CD4-positive, alpha-beta T cell (primary cell): ENCODE data around the gene TTC27. TPM values are rescaled to one million over a fixed set of nuclear protein-coding genes. Genes with fewer than 3 reads are reported as not detected.

Experiments used
- ATAC-seq: fragments of 200-7000 bp; cut with Tn5 transposase; one replicate; pipeline ENCODE4 v1.10.0; 2022; ENCODE audit warnings: mild to moderate bottlenecking; ENCODE audit not compliant: poor library complexity
- CTCF ChIA-PET: fragments of 350-600 bp; sonication (Branson Sonifier 250); formaldehyde crosslinking; loops from one replicate; lab custom pipeline; 2021; ENCODE audit warnings: antibody characterized with exemption, inconsistent platforms; lab: Charles Lee
- POLR2A ChIA-PET: fragments of 350-600 bp; sonication (Branson Sonifier 250); formaldehyde crosslinking; loops from one replicate; lab custom pipeline; 2021; ENCODE audit warnings: antibody characterized with exemption, inconsistent platforms; lab: Charles Lee
- DNase-seq, 14 experiments: peaks; one replicate each; pipeline ENCODE4 v3.0.0-alpha.2; 2013 to 2020; ENCODE audit warnings: mixed read lengths in 2 of 14
- H3K27ac ChIP-seq, 2 donors: one replicate each; pipeline versions ENCODE4 v1.5.1 to v1.7.0; 2013; ENCODE audit warnings: low read length in 2 of 2, low read depth in 1 of 2, mild to moderate bottlenecking in 1 of 2
- H3K27me3 ChIP-seq, 2 experiments: 1 replicate in 1 of 2; 2 replicates in 1 of 2; pipeline versions ENCODE4 v1.6.1 to v1.7.0; 2013; ENCODE audit warnings: low read length in 2 of 2, control low read depth in 1 of 2, mild to moderate bottlenecking in 1 of 2, moderate library complexity in 1 of 2; ENCODE audit not compliant: insufficient read depth in 2 of 2, control insufficient read depth in 1 of 2
- H3K36me3 ChIP-seq: one replicate; pipeline ENCODE4 v1.6.1; 2013; ENCODE audit warnings: low read length, control low read depth; ENCODE audit not compliant: insufficient read depth
- H3K4me1 ChIP-seq: one replicate; pipeline ENCODE4 v1.6.1; 2013; ENCODE audit warnings: low read length, control low read depth; ENCODE audit not compliant: insufficient read depth
- H3K4me3 ChIP-seq: one replicate; pipeline ENCODE4 v1.5.1; 2013; ENCODE audit warnings: mild to moderate bottlenecking, low read length, moderate library complexity
- H3K9me3 ChIP-seq, 2 experiments: 1 replicate in 1 of 2; 2 replicates in 1 of 2; pipeline versions ENCODE4 v1.6.1 to v1.7.0; 2013; ENCODE audit warnings: low read length in 2 of 2, mild to moderate bottlenecking in 2 of 2, control low read depth in 1 of 2, moderate library complexity in 1 of 2; ENCODE audit not compliant: control insufficient read depth in 1 of 2, insufficient read depth in 1 of 2
- H3K27ac Mint-ChIP-seq: one replicate; pipeline ENCODE4 v1.8.0; 2020; ENCODE audit warnings: mixed read lengths
- H3K27me3 Mint-ChIP-seq: one replicate; pipeline ENCODE4 v1.8.0; 2021; ENCODE audit warnings: mixed read lengths
- H3K36me3 Mint-ChIP-seq: one replicate; pipeline ENCODE4 v1.8.0; 2021; ENCODE audit warnings: low read depth, mixed read lengths
- H3K4me1 Mint-ChIP-seq: one replicate; pipeline ENCODE4 v1.8.0; 2021; ENCODE audit warnings: low read depth, mixed read lengths
- H3K4me3 Mint-ChIP-seq: one replicate; pipeline ENCODE4 v1.8.0; 2020; ENCODE audit warnings: mild to moderate bottlenecking, mixed read lengths
- H3K9me3 Mint-ChIP-seq: one replicate; pipeline ENCODE4 v1.8.0; 2020; ENCODE audit warnings: mixed read lengths
- intact Hi-C, 2 experiments: fragments of 100-400 bp; cut with DNase I in 1 of 2; cut with micrococcal nuclease in 1 of 2; formaldehyde crosslinking; loops; one replicate each; pipeline versions ENCODE4 v1.15.1 to v1.9.0; 2023 to 2025; cut with DNase I, micrococcal nuclease
- total RNA-seq, 174 experiments: library from RNA in 2 of 174; stranded (reverse) in 2 of 174; gene quantifications; one replicate each; pipeline ENCODE4 v1.2.3 and lab custom pipeline; 2021 to 2026
- TF ChIP-seq, protein P1 (sequence below): fragments of 200-600 bp; IDR thresholded peaks from one replicate; pipeline ENCODE4 v1.8.0; 2022; ENCODE audit warnings: antibody characterized with exemption, mild to moderate bottlenecking

Gene TTC27
- total RNA-seq, 2 experiments from 2014 or later: 11.6 to 17.6 TPM

DNA sequence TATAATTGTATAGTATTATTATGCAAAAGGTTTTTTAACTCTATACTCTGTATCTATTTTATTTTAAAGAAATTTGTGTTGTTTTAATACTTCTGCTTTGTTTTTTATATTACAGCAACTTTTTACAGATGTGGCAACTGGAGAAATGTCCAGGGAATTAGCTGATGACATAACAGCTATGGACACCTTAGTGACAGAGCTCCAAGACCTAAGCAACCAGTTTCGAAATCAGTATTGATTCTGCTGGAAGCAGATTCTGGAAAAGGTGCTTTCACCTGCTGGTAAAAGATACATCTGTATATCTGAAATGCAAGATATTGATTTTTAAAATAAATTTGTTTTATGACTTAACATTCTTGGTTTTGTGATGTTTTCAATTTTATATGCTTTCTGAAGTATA, 192.9 kb downstream of the TTC27 start:
- intact Hi-C loops: no loop called here
- Mint-ChIP-seq H3K27ac (no peak overlapping the region), H3K9me3 (no peaks in the 10 kb centered on the region), H3K4me1 (no peaks in the 10 kb centered on the region), H3K27me3 (no peaks in the 10 kb centered on the region), H3K36me3 (peaks cover 68% of the 10 kb centered on the region), H3K4me3 (no peak overlapping the region)
- CTCF ChIA-PET: interaction anchor here (0.6 to 1.2 kb wide), 2 partner anchors 16 to 28 kb away, joined by 3 read pairs; no protein-coding TSS in a partner anchor
- POLR2A ChIA-PET: no interaction called here
- Histone ChIP-seq H3K4me1 (no peaks in the 10 kb centered on the region), H3K4me3 (no peak overlapping the region), H3K36me3 (peaks cover 19% of the 10 kb centered on the region), H3K27ac (no peak overlapping the region), H3K9me3 (no peaks in the 10 kb centered on the region), H3K27me3 (no peaks in the 10 kb centered on the region)
- TF ChIP-seq, protein P1, sequence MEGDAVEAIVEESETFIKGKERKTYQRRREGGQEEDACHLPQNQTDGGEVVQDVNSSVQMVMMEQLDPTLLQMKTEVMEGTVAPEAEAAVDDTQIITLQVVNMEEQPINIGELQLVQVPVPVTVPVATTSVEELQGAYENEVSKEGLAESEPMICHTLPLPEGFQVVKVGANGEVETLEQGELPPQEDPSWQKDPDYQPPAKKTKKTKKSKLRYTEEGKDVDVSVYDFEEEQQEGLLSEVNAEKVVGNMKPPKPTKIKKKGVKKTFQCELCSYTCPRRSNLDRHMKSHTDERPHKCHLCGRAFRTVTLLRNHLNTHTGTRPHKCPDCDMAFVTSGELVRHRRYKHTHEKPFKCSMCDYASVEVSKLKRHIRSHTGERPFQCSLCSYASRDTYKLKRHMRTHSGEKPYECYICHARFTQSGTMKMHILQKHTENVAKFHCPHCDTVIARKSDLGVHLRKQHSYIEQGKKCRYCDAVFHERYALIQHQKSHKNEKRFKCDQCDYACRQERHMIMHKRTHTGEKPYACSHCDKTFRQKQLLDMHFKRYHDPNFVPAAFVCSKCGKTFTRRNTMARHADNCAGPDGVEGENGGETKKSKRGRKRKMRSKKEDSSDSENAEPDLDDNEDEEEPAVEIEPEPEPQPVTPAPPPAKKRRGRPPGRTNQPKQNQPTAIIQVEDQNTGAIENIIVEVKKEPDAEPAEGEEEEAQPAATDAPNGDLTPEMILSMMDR: no peak
- DNase-seq: no peak
- ATAC-seq: no peak

- ChIA-PET CTCF (no interaction called here), POLR2A (no interaction called here)
- DNase-seq: no peak
- Histone ChIP-seq H3K4me1 (no peaks in the 10 kb centered on the region), H3K4me3 (no peak overlapping the region), H3K36me3 (peaks cover 6% of the 10 kb centered on the region), H3K9me3 (peaks cover 0 to 7% of the 10 kb centered on the region in 2 experiments), H3K27me3 (no peaks in the 10 kb centered on the region), H3K27ac (no peak overlapping the region)
- no peaks in the 10 kb centered on the region for H3K4me1 Mint-ChIP-seq
- no peak overlapping the region for H3K4me3 Mint-ChIP-seq
- peaks cover 3% of the 10 kb centered on the region for H3K9me3 Mint-ChIP-seq
- H3K27ac Mint-ChIP-seq: no peak overlapping the region
- intact Hi-C loops: no loop called here
- peaks cover 34% of the 10 kb centered on the region for H3K36me3 Mint-ChIP-seq
- no peaks in the 10 kb centered on the region for H3K27me3 Mint-ChIP-seq
- no peak for ATAC-seq
- TF ChIP-seq, protein P1: no peak
Observed at GRCh38 chr2:32824070-32824809, 196.4 kb downstream of the TTC27 start.

DNA sequence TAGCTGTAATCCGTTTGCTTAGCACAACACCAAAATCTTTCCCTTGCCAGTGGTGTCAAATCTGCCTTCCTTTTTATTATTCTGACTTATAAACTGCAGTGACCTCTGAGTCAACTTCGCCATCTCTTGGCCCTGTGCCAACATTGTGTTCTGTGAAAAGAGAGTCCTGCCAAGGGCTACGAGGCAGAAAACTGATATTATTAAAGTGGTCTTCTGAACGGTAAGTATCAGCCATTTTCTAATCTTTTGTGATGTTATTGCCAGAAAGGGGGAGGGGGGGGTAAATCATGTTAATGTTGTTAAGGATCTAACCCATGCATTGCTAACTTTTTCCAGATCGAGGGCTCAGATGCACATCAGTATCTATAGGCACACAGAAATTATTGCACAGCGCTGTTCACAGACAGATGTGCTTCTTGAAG, 197.5 kb downstream of the TTC27 start:
- intact Hi-C loops: no loop called here
- no peak overlapping the region for H3K4me3 Mint-ChIP-seq
- no peaks in the 10 kb centered on the region for H3K27me3 Mint-ChIP-seq

More for the DNA sequence above, 197.5 kb downstream of the TTC27 start:
- no peak for DNase-seq
- TF ChIP-seq, protein P1: no peak
- Histone ChIP-seq H3K36me3 (no peaks in the 10 kb centered on the region), H3K27me3 (no peaks in the 10 kb centered on the region), H3K9me3 (peaks cover under 1 to 7% of the 10 kb centered on the region in 2 experiments), H3K27ac (no peak overlapping the region), H3K4me3 (no peak overlapping the region), H3K4me1 (no peaks in the 10 kb centered on the region)
- Mint-ChIP-seq H3K9me3 (peaks cover 6% of the 10 kb centered on the region), H3K36me3 (peaks cover 24% of the 10 kb centered on the region), H3K4me1 (no peaks in the 10 kb centered on the region), H3K27ac (no peak overlapping the region)
- ChIA-PET POLR2A (no interaction called here), CTCF (no interaction called here)
- ATAC-seq: no peak
